HepG2 (cell line): ENCODE data around the gene STON1. TPM values are rescaled to one million over a fixed set of nuclear protein-coding genes. Genes with fewer than 3 reads are reported as not detected.

Experiments
- ATAC-seq: fragments of 200-7000 bp; cut with Tn5 transposase; 3 replicates; pipeline ENCODE4 v1.9.1; 2020; ENCODE audit warnings: mild to moderate bottlenecking, moderate library complexity
- BruUV-seq: library from RNA; stranded (reverse); fragments of 400-500 nt; replicated peaks from 2 replicates; lab custom pipeline; 2021; lab: Mats Ljungman, UMichigan
- CTCF ChIA-PET: fragments of 300-600 bp; formaldehyde crosslinking; extraction: SDS; loops from one replicate; lab custom pipeline; 2021; ENCODE audit warnings: low total read pairs, inconsistent platforms, low intra/inter-chr PET ratio; lab: Yijun Ruan, JAX
- POLR2A ChIA-PET: fragments of 350-600 bp; sonication (Branson Sonifier 250); formaldehyde crosslinking; loops from one replicate; lab custom pipeline; 2020; ENCODE audit warnings: antibody characterized with exemption, inconsistent platforms; lab: Yijun Ruan, JAX
- DNase-seq: peaks from one replicate; pipeline ENCODE4 v3.0.0-alpha.2; 2015; ENCODE audit warnings: low spot score
- FAIRE-seq: peaks from 3 replicates; lab custom pipeline; 2011; peaks lifted over from hg19 to GRCh38; lab: Jason Lieb, UNC
- H2AFZ ChIP-seq: one replicate; pipeline ENCODE4 v1.6.1; 2011; ENCODE audit warnings: low read length, inconsistent platforms
- H3K27ac ChIP-seq: fragments of 300-600 bp; 3 replicates; pipeline ENCODE4 v1.8.0; 2011; ENCODE audit warnings: mixed run types, mild to moderate bottlenecking, mixed read lengths, low read length, inconsistent platforms; ENCODE audit not compliant: insufficient read depth; ENCODE audit errors: extremely low read length
- H3K27me3 ChIP-seq, 2 experiments: fragments of 200-600 bp in 1 of 2; 2 replicates in 1 of 2; 3 replicates in 1 of 2; pipeline versions ENCODE4 v1.6.0 to v1.8.0; 2011; ENCODE audit warnings: low read length in 2 of 2, mild to moderate bottlenecking in 2 of 2, moderate library complexity in 2 of 2, inconsistent platforms in 1 of 2; ENCODE audit not compliant: insufficient read depth in 2 of 2, control insufficient read depth in 1 of 2
- H3K36me3 ChIP-seq, 2 experiments: fragments of 200-600 bp in 1 of 2; replicated peaks in 1 of 2; 2 replicates in 1 of 2; 3 replicates in 1 of 2; pipeline versions ENCODE4 v1.5.1 to v1.8.0; 2011; ENCODE audit warnings: low read length in 2 of 2, inconsistent platforms in 1 of 2; ENCODE audit not compliant: insufficient read depth in 2 of 2, control insufficient read depth in 1 of 2
- H3K4me1 ChIP-seq: 2 replicates; pipeline ENCODE4 v1.5.1; 2012; ENCODE audit warnings: low read length, inconsistent platforms; ENCODE audit not compliant: insufficient read depth
- H3K4me2 ChIP-seq: 2 replicates; pipeline ENCODE4 v1.6.0; 2011; ENCODE audit warnings: low read depth, low read length, inconsistent platforms
- H3K4me3 ChIP-seq, 3 experiments: fragments of 200-600 bp in 1 of 3; sonication (generic), shearing (Covaris generic) in 1 of 3; replicated peaks in 1 of 3; 2 replicates each; pipeline ENCODE4 v1.5.1; 2011 to 2016; ENCODE audit warnings: low read length in 3 of 3, inconsistent platforms in 2 of 3, low read depth in 2 of 3, mild to moderate bottlenecking in 2 of 3, control low read depth in 1 of 3, mixed read lengths in 1 of 3; ENCODE audit not compliant: insufficient read depth in 1 of 3
- H3K79me2 ChIP-seq: one replicate; pipeline ENCODE4 v1.6.1; 2011; ENCODE audit warnings: low read length, inconsistent platforms; ENCODE audit not compliant: insufficient read depth
- H3K9ac ChIP-seq: 2 replicates; pipeline ENCODE4 v1.6.0; 2011; ENCODE audit warnings: mild to moderate bottlenecking, low read depth, low read length, inconsistent platforms; ENCODE audit not compliant: insufficient read depth
- H3K9me3 ChIP-seq: 2 replicates; pipeline ENCODE4 v1.5.1; 2012; ENCODE audit warnings: mild to moderate bottlenecking, low read length
- H4K20me1 ChIP-seq: 2 replicates; pipeline ENCODE4 v1.6.0; 2011; ENCODE audit warnings: inconsistent platforms, mild to moderate bottlenecking, low read length, moderate library complexity; ENCODE audit not compliant: insufficient read depth
- CHD2 ChIP-seq: IDR thresholded peaks from 2 replicates; pipeline ENCODE4 v1.6.1; 2011; ENCODE audit warnings: low read depth, low read length, improper control_type of control experiment
- DPF2 ChIP-seq: sonication (generic); formaldehyde crosslinking; IDR thresholded peaks from 2 replicates; pipeline ENCODE4 v1.4.0; 2020; ENCODE audit warnings: mild to moderate bottlenecking, low read depth, missing genetic modification reagents, borderline replicate concordance
- FIP1L1 ChIP-seq: fragments of 200-400 bp; formaldehyde crosslinking; IDR thresholded peaks from 2 replicates; pipeline ENCODE4 v1.6.1; 2018; ENCODE audit warnings: low read depth, mild to moderate bottlenecking, low read length, moderate library complexity, borderline replicate concordance; ENCODE audit not compliant: insufficient read depth
- GLI4 ChIP-seq: sonication (generic); formaldehyde crosslinking; IDR thresholded peaks from 2 replicates; pipeline ENCODE4 v1.5.1; 2020; ENCODE audit warnings: missing genetic modification reagents, mild to moderate bottlenecking, moderate library complexity, borderline replicate concordance
- HOXA7 ChIP-seq: sonication (generic); formaldehyde crosslinking; IDR thresholded peaks from 2 replicates; pipeline ENCODE4 v1.8.1; 2022; ENCODE audit warnings: mild to moderate bottlenecking, missing genetic modification reagents, moderate library complexity
- HOXD1 ChIP-seq: sonication (generic); formaldehyde crosslinking; IDR thresholded peaks from 2 replicates; pipeline ENCODE4 v1.5.0; 2020; ENCODE audit warnings: missing genetic modification reagents
- MXD1 ChIP-seq: sonication (generic); formaldehyde crosslinking; IDR thresholded peaks from 2 replicates; pipeline ENCODE4 v1.4.0; 2020; ENCODE audit warnings: mild to moderate bottlenecking, missing genetic modification reagents
- PHF21A ChIP-seq: sonication (generic); formaldehyde crosslinking; IDR thresholded peaks from 2 replicates; pipeline ENCODE4 v1.5.0; 2020; ENCODE audit warnings: mild to moderate bottlenecking, missing genetic modification reagents
- PRMT3 ChIP-seq: sonication (generic); formaldehyde crosslinking; IDR thresholded peaks from 2 replicates; pipeline ENCODE4 v1.8.1; 2022; ENCODE audit warnings: low read depth, mild to moderate bottlenecking, moderate library complexity, missing genetic modification reagents, borderline replicate concordance
- RBAK ChIP-seq: sonication (generic); formaldehyde crosslinking; IDR thresholded peaks from 2 replicates; pipeline ENCODE4 v1.5.1; 2020; ENCODE audit warnings: mild to moderate bottlenecking, missing genetic modification reagents
- RBFOX2 ChIP-seq: fragments of 200-400 bp; formaldehyde crosslinking; IDR thresholded peaks from 2 replicates; pipeline ENCODE4 v1.6.1; 2017; ENCODE audit warnings: low read depth, mild to moderate bottlenecking, low read length
- SNAI1 ChIP-seq: sonication (generic); formaldehyde crosslinking; IDR thresholded peaks from 2 replicates; pipeline ENCODE4 v1.5.0; 2020; ENCODE audit warnings: mild to moderate bottlenecking, missing genetic modification reagents, borderline replicate concordance
- TCF12 ChIP-seq, 2 experiments: fragments of 450-650 bp in 1 of 2; sonication (generic) in 1 of 2; formaldehyde crosslinking in 1 of 2; IDR thresholded peaks; 2 replicates each; pipeline versions ENCODE4 v1.6.1 to v1.8.0; 2017 to 2022; ENCODE audit warnings: antibody characterized with exemption in 1 of 2, mild to moderate bottlenecking in 1 of 2, missing genetic modification reagents in 1 of 2, moderate library complexity in 1 of 2
- ZBTB43 ChIP-seq: sonication (generic); formaldehyde crosslinking; conservative IDR thresholded peaks from 2 replicates; pipeline ENCODE4 v1.4.0; 2020; ENCODE audit warnings: missing genetic modification reagents
- ZNF138 ChIP-seq: sonication (generic); formaldehyde crosslinking; IDR thresholded peaks from 2 replicates; pipeline ENCODE4 v1.5.0; 2020; ENCODE audit warnings: mild to moderate bottlenecking, low read depth, missing genetic modification reagents
- WGBS: methylation state at CpG from one replicate; pipeline ENCODE4 v1.1.6; 2017; ENCODE audit warnings: low lambda C conversion rate; 5-methylcytosine and 5-hydroxymethylcytosine counted together
- in situ Hi-C: cut with HindIII; loops from 2 replicates; pipeline ENCODE4 v1.10.0; 2017; ENCODE audit warnings: low pct_unique_long_range_greater_than_20kb; ENCODE audit not compliant: extremely low pct_ligation_motif_present
- intact Hi-C: fragments of 100-400 bp; cut with micrococcal nuclease; formaldehyde crosslinking; loops from one replicate; pipeline ENCODE4 v1.10.0; 2022; ENCODE audit not compliant: unreplicated experiment
- polyA plus RNA-seq, 8 experiments: library from polyadenylated mRNA; depleted of rRNA in 3 of 8; stranded (reverse) in 7 of 8; unstranded in 1 of 8; fragments of >200 nt; fragmentation: Illumina TruSeq in 4 of 8; extraction: Trizol in 4 of 8; gene quantifications; 2 replicates each; pipeline versions ENCODE4 v1.2.1 to v1.2.3, GENCODE V29; 2011 to 2016; ENCODE audit warnings: low read depth in 4 of 8, missing spikeins in 1 of 8, mixed read lengths in 1 of 8; ENCODE audit not compliant: insufficient read depth in 1 of 8
- total RNA-seq, 5 experiments: library from RNA; depleted of rRNA; stranded (reverse); fragments of >200 nt; fragmentation: Illumina TruSeq; extraction: Trizol; gene quantifications; 2 replicates each; pipeline ENCODE4 v1.2.3, GENCODE V29; 2016; ENCODE audit warnings: low read depth in 1 of 5

The STON1 gene
- total and polyA plus RNA-seq, 2 of the 13 experiments (the other 11 are each of a cell fraction or from before 2014, with no cell fraction given), result 0.09 to 0.28 TPM

- Histone ChIP-seq H3K4me3 (no peak overlapping the region), H3K79me2 (no peaks in the 10 kb centered on the region), H3K9ac (no peak overlapping the region), H3K9me3 (no peaks in the 10 kb centered on the region), H3K27ac (no peak overlapping the region), H3K4me2 (no peak overlapping the region), H4K20me1 (no peaks in the 10 kb centered on the region), H2AFZ (no peak overlapping the region), H3K4me1 (peaks cover 12% of the 10 kb centered on the region), H3K36me3 (no peaks in the 10 kb centered on the region), H3K27me3 (no peaks in the 10 kb centered on the region)
- POLR2A ChIA-PET, result no interaction called here
- in situ Hi-C loops (no loop called here), intact Hi-C loops (no loop called here)
- ATAC-seq (no peak), FAIRE-seq (no peak), DNase-seq (no peak)
- CTCF ChIA-PET, result no interaction called here
- no TSS peak for BruUV-seq
- TF ChIP-seq DPF2 (CRISPR knock-in tag) (no peak), HOXD1 (CRISPR knock-in tag) (no peak)
Observed at GRCh38 chr2:48569433-48569832, 39.5 kb downstream of the STON1 start.

GRCh38 chr2:48572816-48573215 is 42.9 kb downstream of the STON1 start:
- Histone ChIP-seq H3K79me2 (no peaks in the 10 kb centered on the region), H3K36me3 (no peaks in the 10 kb centered on the region), H3K4me1 (peaks cover 12% of the 10 kb centered on the region), H3K4me2 (peak overlapping the region; percentile 40), H4K20me1 (no peaks in the 10 kb centered on the region), H3K27ac (no peak overlapping the region), H3K9ac (no peak overlapping the region), H2AFZ (no peak overlapping the region), H3K4me3 (no peak overlapping the region), H3K9me3 (no peaks in the 10 kb centered on the region), H3K27me3 (no peaks in the 10 kb centered on the region)
- intact Hi-C loops, result no loop called here
- ChIA-PET CTCF (no interaction called here), POLR2A (no interaction called here)
- BruUV-seq, result no TSS peak
- peak; percentile 100 for ATAC-seq
- in situ Hi-C loops, result no loop called here
- FAIRE-seq, result peak; percentile 70
- DNase-seq, result peak; percentile 90
- 7% methylated on average over 5 of the region's 5 CpGs for WGBS
- no peak for TF ChIP-seq MXD1 (CRISPR knock-in tag)
- no peak for TF ChIP-seq TCF12 (IDR thresholded peaks at IDR 0.05)
- TF ChIP-seq TCF12 (CRISPR knock-in tag; IDR thresholded peaks at IDR 0.05), result no peak
- no peak for TF ChIP-seq HOXA7 (CRISPR knock-in tag)
- TF ChIP-seq FIP1L1, result no peak
- TF ChIP-seq PHF21A (CRISPR knock-in tag), result peak; percentile 48; the same call in 1 of the 2 replicates
- no peak for TF ChIP-seq ZBTB43 (CRISPR knock-in tag)
- no peak for TF ChIP-seq SNAI1 (CRISPR knock-in tag)
- no peak for TF ChIP-seq PRMT3 (CRISPR knock-in tag)
- no peak for TF ChIP-seq CHD2
- TF ChIP-seq RBAK (CRISPR knock-in tag), result no peak
- TF ChIP-seq RBFOX2, result no peak
- TF ChIP-seq GLI4, result no peak
- no peak for TF ChIP-seq ZNF138 (CRISPR knock-in tag)
